B cell (primary cell): ENCODE measurements around the gene VPS8.

Source experiments
- EZH2 ChIP-seq: IDR thresholded peaks from 2 replicates; pipeline ENCODE4 v1.6.1; 2012; ENCODE audit warnings: borderline replicate concordance, low read depth, mild to moderate bottlenecking, moderate library complexity, low read length; ENCODE audit not compliant: insufficient read depth, poor library complexity, severe bottlenecking
- TF ChIP-seq, protein P1 (sequence below): fragments of 200-600 bp; IDR thresholded peaks from one replicate; pipeline ENCODE4 v1.8.0; 2022; ENCODE audit warnings: antibody characterized with exemption, mild to moderate bottlenecking

DNA sequence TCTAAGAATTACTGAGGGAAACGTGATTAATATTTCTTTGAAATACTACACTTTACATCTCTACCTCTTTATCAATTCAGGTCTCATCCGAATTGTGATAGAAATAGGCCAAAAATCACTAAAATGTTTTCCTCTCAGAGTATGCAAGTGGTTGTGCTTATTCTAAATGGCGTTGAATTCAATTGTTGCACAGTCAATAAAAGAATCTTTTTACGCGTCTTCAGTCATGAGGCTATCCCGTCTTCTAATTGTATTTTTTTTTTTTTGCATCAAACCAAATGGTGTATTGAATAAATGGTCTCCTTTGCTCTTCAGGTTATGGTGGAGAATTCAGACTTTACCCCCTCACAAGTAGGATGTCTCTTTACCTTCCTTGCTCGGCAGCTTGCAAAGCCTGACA lies 112.6 kb downstream of the VPS8 start:
- TF ChIP-seq EZH2: no peak
- TF ChIP-seq, protein P1, sequence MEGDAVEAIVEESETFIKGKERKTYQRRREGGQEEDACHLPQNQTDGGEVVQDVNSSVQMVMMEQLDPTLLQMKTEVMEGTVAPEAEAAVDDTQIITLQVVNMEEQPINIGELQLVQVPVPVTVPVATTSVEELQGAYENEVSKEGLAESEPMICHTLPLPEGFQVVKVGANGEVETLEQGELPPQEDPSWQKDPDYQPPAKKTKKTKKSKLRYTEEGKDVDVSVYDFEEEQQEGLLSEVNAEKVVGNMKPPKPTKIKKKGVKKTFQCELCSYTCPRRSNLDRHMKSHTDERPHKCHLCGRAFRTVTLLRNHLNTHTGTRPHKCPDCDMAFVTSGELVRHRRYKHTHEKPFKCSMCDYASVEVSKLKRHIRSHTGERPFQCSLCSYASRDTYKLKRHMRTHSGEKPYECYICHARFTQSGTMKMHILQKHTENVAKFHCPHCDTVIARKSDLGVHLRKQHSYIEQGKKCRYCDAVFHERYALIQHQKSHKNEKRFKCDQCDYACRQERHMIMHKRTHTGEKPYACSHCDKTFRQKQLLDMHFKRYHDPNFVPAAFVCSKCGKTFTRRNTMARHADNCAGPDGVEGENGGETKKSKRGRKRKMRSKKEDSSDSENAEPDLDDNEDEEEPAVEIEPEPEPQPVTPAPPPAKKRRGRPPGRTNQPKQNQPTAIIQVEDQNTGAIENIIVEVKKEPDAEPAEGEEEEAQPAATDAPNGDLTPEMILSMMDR: no peak
